GM19025 (cell line): ENCODE data around the gene PLEKHF1.
A peak's percentile ranks its signal among the peaks of the same experiment; 100 is the strongest.

ENCODE experiments used
- ATAC-seq: cut with Tn5 transposase; IDR thresholded peaks from one replicate; pipeline ENCODE4 v1.9.1; 2021; ENCODE audit warnings: mild to moderate bottlenecking, low read depth, moderate library complexity; ENCODE audit not compliant: unreplicated experiment

Gene PLEKHF1

GRCh38 chr19:29675650-29676186 lies 10.5 kb downstream of the PLEKHF1 start:
- ATAC-seq, result no peak

GRCh38 chr19:29676586-29676985 lies 11.3 kb downstream of the PLEKHF1 start:
- ATAC-seq, result no peak

GRCh38 chr19:29677001-29677817 lies 11.9 kb downstream of the PLEKHF1 start:
- no peak for ATAC-seq

GRCh38 chr19:29678484-29679106 lies 13.3 kb downstream of the PLEKHF1 start:
- ATAC-seq, result no peak

GRCh38 chr19:29679598-29680210 lies 14.4 kb downstream of the PLEKHF1 start:
- no peak for ATAC-seq

- peak; percentile 80 for ATAC-seq
Observed at GRCh38 chr19:29680447-29680846, 15.2 kb downstream of the PLEKHF1 start.

GRCh38 chr19:29680937-29681336 lies 15.7 kb downstream of the PLEKHF1 start:
- no peak for ATAC-seq

- no peak for ATAC-seq
Observed at GRCh38 chr19:29681422-29682235, 16.4 kb downstream of the PLEKHF1 start.

- ATAC-seq, result no peak
Observed at GRCh38 chr19:29682236-29682895, 17.1 kb downstream of the PLEKHF1 start.

- ATAC-seq, result no peak
Observed at GRCh38 chr19:29683009-29683408, 17.7 kb downstream of the PLEKHF1 start.

- no peak for ATAC-seq
Observed at GRCh38 chr19:29685326-29685725, 20.1 kb downstream of the PLEKHF1 start.

- ATAC-seq, result no peak
Observed at GRCh38 chr19:29686285-29686805, 21.1 kb downstream of the PLEKHF1 start.

- no peak for ATAC-seq
Observed at GRCh38 chr19:29687244-29687896, 22.1 kb downstream of the PLEKHF1 start.

- no peak for ATAC-seq
Observed at GRCh38 chr19:29687897-29688728, 22.9 kb downstream of the PLEKHF1 start.

- ATAC-seq, result no peak
Observed at GRCh38 chr19:29690842-29691241, 25.6 kb downstream of the PLEKHF1 start.

GRCh38 chr19:29694161-29694560 lies 28.9 kb downstream of the PLEKHF1 start:
- no peak for ATAC-seq

GRCh38 chr19:29694669-29695627 lies 29.7 kb downstream of the PLEKHF1 start:
- peak; percentile 86 for ATAC-seq
